ENCODE data around the gene TNFAIP2.

DNA sequence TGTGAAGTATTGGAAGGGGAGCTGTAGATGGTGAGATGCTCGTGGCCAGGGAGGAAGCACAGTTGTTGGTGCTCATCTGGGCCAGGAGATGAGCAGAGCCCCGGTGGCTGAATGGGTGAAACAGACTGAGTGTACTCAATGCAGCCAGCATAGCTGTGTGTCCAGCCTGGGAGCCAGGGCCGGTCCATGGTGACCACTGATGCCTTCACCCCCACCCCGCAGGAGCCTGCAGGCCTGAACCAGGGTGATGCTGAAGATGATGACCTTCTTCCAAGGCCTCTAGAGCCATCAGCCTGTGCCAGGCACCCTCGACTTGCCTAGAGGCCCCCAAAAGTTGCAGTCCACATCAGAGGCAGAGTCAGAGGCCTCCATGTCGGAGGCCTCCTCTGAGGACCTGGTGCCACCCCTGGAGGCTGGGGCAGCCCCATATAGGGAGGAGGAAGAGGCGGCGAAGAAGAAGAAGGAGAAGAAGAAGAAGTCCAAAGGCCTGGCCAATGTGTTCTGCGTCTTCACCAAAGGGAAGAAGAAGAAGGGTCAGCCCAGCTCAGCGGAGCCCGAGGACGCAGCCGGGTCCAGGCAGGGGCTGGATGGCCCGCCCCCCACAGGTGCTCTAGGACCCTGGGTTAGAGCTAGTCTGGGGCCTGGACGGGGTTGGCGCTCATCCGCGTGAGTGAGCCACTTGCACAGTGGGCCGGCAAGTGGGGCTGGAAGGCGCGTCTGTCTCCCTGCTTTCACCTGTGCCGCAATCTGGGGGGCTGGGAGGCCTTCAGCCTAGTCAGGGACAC is 3.0 kb downstream of the TNFAIP2 start:
- TF ChIP-seq, protein P1, sequence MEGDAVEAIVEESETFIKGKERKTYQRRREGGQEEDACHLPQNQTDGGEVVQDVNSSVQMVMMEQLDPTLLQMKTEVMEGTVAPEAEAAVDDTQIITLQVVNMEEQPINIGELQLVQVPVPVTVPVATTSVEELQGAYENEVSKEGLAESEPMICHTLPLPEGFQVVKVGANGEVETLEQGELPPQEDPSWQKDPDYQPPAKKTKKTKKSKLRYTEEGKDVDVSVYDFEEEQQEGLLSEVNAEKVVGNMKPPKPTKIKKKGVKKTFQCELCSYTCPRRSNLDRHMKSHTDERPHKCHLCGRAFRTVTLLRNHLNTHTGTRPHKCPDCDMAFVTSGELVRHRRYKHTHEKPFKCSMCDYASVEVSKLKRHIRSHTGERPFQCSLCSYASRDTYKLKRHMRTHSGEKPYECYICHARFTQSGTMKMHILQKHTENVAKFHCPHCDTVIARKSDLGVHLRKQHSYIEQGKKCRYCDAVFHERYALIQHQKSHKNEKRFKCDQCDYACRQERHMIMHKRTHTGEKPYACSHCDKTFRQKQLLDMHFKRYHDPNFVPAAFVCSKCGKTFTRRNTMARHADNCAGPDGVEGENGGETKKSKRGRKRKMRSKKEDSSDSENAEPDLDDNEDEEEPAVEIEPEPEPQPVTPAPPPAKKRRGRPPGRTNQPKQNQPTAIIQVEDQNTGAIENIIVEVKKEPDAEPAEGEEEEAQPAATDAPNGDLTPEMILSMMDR (IDR thresholded peaks at IDR 0.05) = no peak
- TF ChIP-seq POLR2A (IDR thresholded peaks at IDR 0.05) = no peak

Data from testis (tissue), 2 donors.